HUDEP-2 (cell line): ENCODE results near the gene KDM4B.
"Not testable (repeated sequence)": the region's sequence is repeated elsewhere in the genome, so short reads cannot be mapped to it uniquely, and the experiment has no call there.

Experiments used
- DNase-seq, 76 experiments: peaks; one replicate each; lab custom pipeline; 2025; ENCODE audit not compliant: unreplicated experiment in 76 of 76; lab: John Stamatoyannopoulos, UW

The KDM4B gene

GRCh38 chr19:5155586-5156210 lies 186.8 kb downstream of the KDM4B start:
- no peak for DNase-seq

DNA sequence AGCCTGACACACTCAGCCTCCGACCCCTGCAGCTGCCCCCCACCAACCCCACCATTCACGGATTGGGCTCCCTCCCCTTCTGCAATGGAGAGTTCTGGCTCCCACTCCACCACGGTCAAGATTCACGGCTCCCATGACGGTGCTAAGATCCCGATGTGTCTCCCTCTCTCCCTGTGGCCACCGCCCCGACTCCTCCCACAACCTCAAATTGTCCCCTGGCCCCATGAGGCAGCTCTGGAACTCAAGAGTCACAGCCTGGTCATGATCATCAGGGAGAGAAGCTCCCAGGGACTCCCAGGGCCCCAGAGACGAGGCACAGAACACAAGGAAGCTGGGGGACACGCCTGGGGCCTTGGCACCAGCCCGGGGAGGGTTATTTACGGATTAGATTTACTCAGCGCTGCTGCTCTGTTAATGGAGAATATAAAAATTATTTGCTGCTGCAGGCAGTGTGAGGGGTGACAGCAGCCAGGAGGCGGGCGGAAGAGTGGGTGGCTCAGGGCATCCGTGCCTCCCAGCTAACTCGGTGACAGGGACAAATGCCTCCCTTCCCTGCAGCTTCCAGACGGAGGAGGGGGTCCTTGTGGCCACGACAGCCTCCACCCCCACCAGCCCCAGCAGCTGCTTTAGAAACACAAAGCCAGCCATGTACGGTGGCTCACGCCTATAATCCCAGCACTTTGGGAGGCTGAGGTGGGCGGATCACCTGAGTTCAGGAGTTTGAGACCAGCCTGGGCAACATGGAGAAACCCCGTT lies 187.5 kb downstream of the KDM4B start:
- DNase-seq: no peak

DNA sequence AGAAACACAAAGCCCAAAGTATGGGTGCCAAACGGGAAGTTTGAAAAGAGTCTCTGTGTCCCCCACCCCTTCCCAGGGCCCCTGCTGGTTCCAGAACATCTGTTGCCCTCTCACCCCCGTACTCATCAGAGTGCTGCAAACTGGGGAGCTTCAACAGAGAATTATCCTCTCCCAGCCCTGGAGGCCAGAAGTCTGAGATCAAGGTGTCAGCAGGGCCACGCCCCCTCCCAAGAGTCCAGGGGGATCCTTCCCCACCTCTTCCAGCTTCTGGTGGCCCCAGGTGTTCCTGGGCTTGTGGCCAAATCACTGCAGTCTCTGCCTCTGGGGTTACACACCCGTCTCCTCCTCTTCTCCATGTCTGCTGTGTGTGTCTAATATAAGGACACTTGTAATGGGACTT lies 188.3 kb downstream of the KDM4B start:
- DNase-seq: no peak

DNA sequence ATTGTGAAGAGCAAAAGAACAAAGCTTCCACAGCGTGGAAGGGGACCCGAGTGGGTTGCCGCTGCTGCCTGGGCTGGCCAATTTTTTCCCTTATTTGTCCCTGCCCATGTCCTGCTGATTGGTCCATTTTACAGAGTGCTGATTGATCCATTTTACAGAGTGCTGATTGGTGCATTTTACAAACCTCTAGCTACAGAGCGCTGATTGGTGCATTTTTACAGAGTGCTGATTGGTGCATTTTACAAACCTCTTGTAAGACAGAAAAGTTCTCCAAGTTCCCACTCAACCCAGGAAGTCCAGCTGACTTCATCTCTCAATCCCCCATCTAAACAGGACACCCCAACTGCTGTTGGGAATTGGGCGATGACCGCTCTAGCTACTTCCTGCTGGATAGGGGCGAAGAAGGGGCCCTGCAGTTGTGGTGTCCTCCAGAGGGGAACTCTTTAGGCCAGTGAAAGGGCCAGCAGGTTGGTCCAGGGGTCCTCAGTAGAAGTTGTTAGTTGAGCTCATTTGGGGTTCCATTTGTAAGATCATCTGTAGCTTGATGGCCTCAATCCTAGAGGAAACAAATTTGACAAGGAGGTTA lies 189.7 kb downstream of the KDM4B start:
- not testable (repeated sequence) for DNase-seq

- not testable (repeated sequence) for DNase-seq
Measured at GRCh38 chr19:5160158-5160795, 191.4 kb downstream of the KDM4B start.

GRCh38 chr19:5164845-5165696 lies 196.2 kb downstream of the KDM4B start:
- not testable (repeated sequence) for DNase-seq

- DNase-seq: peak in 23 of 76 experiments; percentile 5 to 54 (median 24)
Measured at GRCh38 chr19:5165697-5166019, 196.7 kb downstream of the KDM4B start.

- DNase-seq: no peak
Measured at GRCh38 chr19:5166262-5166661, 197.3 kb downstream of the KDM4B start.

DNA sequence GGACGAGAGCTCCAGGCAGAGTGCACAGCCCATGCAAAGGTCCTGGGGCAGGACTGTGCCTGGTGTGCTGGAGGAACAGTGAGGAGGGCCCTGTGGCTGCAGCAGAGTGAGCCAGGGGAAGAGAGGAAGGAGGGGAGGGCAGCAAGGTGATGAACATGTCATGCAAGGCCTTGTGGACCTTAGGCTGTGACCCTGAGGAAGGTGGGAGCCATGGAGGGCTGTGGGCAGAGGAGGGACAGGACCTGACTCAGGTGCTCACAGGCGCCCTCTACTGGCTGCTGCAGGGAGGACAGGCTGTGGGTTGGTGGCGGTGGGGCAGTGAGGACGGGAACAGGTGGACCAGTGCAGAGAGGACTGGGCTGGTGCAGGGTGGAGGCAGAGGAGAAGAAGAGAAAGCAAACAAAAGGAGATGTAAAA lies 201.4 kb downstream of the KDM4B start:
- peak in 53 of 76 experiments; percentile 8 to 76 (median 46) for DNase-seq

DNA sequence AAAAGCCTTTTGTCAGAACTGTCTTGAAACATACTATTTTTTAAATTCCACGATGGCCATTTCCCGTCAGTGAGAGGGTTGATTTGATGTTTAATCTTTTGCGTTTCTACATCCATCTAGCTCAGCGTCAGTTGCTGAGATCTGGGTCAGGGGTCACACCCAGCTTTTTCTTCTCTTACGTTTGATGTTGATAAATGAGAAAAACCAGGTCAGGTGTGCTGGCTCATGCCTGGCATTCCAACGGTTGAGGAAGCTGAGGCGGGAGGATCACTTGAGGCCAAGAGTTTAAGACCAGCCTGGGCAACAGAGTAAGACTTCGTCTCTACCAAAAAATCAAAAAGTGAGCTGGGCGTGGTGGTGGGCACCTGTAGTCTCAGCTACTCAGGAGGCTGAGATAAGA lies 202.8 kb downstream of the KDM4B start:
- DNase-seq: no peak

GRCh38 chr19:5172859-5173630 lies 204.1 kb downstream of the KDM4B start:
- no peak for DNase-seq

DNA sequence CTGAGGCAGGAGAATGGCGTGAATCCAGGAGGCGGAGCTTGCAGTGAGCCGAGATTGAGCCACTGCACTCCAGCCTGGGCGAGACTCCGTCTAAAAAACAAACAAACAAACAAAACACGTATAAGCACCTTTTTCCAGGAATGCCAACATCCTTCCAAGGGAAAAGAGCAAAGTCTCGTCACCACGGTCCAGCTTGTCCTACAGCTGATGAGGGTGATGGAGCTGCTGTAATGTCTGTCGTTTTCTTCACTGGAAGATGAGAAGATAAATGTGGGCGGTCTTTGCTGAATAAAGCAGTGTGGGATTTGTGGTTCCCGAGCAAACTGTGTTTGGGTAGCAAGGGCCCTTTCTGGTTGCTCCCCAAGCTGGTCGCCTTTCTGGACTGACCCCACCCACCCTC lies 205.1 kb downstream of the KDM4B start:
- DNase-seq: no peak

DNA sequence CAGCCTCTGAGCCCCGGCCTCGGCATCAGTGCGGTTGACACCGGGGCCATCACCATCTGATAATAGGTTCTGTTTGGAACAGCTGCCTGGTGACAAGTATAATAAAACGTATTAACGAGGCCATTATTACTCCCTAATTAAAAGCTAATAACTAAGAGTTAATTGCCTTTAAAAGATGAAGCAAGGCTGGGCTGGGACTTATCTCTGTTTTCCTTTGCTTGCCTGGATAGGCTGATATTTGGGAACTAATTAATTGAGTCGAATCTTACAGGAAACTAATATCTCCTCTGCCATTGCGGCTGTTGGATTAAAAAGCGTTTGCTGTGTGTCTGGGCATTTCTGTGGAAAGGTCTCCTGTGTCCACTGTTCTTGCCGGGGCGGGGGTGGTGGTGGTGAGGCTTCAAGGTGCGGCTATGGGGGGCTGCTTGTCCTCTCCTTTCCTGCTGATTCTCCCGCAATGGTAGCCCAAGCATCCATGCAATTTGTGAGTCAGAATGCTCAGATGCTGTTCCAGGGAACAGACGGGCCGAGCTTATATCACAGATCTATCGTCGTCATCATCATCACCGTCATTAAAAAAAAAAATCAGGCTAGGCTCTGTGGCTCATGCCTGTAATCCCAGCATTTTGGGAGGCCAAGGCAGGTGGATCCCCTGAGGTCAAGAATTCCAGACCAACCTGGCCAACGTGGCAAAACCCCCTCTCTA lies 209.0 kb downstream of the KDM4B start:
- no peak for DNase-seq

GRCh38 chr19:5178841-5179240 lies 209.9 kb downstream of the KDM4B start:
- DNase-seq: no peak

DNA sequence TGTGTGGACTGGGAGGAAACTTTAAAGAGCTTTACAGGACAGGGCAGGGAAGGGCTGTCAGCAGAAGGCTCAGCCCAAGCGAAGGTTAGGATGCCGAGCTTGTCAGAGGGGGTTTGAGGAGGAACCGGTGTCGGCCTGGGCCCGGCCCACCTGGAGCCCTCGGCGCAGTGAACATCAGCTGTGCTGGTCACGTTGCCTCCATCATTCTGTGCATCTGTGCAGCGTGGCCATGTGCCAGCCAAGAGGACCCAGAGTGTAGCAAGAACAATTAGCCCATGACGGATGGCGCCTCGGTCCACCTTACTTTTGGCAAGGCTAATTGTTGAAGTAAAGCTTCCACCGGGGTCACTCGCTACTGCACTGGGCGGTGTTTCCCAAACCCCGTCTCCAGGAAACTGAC lies 210.3 kb downstream of the KDM4B start:
- no peak for DNase-seq

- no peak for DNase-seq
Measured at GRCh38 chr19:5181329-5181728, 212.4 kb downstream of the KDM4B start.

DNA sequence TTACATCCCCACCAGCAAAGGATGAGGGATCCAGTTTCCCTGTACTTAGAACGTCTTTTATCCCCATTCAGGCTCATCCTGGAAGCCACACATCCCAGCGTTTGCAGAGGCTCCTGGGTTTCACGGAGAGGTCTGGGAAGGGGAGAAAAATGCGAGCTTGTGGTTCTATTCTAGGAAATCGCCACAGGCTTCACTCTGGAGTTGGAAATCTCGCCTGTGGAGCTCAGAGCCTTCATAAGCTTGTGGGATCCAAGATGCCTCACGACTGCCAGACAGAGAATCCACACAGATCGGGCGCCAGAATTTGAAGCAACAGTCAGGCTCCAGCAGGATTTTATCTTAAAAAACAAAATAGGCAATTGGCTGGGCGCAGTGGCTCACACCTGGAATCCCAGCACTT lies 213.8 kb downstream of the KDM4B start:
- DNase-seq: no peak

DNA sequence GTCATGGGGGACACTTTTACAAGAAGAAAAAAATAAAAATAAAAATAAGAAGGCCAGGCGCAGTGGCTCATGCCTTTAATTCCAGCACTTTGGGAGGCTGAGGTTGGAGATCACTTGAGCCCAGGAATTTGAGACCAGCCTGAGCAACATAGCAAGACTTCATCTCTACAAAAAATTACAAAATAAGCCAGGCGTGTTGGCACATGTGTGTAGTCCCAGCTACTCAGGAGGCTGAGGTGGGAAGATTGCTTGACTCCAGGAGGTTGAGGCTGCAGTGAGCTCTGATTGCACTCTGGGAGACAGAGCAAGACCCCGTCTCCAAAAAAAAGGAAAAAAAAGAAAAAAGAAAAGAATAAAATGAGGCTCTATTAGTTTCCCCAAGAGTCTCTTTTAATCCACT lies 214.7 kb downstream of the KDM4B start:
- no peak for DNase-seq

GRCh38 chr19:5184930-5185329 lies 216.0 kb downstream of the KDM4B start:
- DNase-seq: no peak
